ENCODE results near the gene NPY4R2.
"Not testable (repeated sequence)": the region's sequence is repeated elsewhere in the genome, so short reads cannot be mapped to it uniquely, and the experiment has no call there.

Gene NPY4R2

DNA sequence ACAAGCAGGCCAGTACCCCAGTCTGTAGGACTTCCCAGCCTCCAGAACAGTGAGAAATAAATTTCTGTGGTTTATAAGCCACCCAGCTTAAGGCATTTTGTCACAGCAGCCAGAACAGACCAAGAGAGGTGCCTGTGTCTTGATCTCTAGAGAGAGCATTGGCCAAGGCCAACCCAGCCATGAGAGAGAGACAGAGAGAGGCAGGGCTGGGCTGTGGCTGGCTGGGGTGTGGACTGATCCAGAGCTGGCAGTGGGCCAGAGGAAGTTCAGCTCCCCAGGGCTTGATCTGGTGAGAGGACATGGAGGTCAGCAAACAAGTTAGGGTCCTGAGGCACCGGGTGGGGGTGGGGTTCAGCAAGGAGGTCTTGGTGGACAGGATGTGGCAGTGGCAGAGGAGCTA, 14.4 kb downstream of the NPY4R2 start:
- not testable (repeated sequence) for DNase-seq (ENCODE audit: low read depth in 2 of 2)

DNA sequence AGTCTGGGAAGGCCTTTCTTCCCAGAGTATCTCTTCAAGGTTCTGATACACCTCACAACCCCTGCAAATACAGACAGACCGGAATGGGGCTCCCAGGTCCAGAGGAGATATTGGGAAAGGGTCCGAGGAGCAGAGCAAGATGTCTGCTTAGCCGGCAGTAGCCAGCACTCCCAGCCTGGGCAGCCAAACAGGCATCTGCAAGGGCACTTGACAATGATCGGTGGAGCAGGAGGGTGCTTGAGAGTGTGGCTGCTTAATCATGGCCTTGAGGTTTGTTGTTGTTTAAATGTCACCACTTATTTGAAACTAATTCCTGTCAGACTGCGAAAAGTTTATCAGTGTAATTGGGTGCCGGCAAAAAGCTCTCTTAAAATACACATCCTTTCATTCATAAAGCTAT, 15.0 kb downstream of the NPY4R2 start:
- DNase-seq (ENCODE audit: low read depth in 2 of 2), result not testable (repeated sequence)

DNA sequence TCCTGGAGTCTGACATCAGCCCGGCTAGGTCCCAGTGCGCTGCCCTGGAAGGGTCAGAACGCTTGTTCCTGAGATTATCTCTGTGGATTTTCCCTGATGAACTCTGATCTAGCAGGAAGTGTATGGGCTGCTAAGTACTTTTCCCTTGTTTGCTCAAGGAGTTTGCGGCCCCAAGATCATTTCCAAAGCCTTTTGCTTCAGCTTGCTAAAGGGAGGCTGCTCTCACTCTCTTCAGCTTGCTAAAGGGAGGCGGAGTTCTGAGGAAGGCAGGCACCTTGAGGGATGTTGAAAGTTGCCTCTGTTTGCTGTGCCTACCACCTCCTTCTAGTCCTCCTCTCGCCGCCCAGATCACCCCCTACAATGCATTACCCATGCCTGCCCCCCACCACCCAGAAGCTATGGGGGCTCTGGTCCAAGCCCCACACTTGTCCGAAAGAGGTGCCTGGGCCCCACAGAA, 18.3 kb downstream of the NPY4R2 start:
- DNase-seq (ENCODE audit: low read depth in 2 of 2), result not testable (repeated sequence)

DNA sequence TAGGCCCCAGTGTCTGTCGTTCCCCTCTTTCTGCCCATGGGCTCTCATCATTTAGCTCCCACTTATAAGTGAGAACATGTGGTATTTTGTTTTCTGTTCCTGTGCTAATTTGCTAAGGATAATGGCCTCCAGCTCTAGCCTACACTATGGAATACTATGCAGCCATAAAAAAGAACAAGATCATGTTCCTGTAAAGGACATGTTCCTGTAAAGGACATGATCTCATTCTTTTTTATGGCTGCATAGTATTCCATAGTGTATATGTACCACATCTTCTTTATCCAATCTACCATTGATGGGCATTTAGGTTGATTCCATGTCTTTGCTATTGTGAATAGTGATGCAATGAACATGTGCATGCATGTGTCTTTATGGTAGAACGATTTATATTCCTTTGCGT, 19.2 kb downstream of the NPY4R2 start:
- DNase-seq (ENCODE audit: low read depth in 2 of 2), result not testable (repeated sequence)

DNA sequence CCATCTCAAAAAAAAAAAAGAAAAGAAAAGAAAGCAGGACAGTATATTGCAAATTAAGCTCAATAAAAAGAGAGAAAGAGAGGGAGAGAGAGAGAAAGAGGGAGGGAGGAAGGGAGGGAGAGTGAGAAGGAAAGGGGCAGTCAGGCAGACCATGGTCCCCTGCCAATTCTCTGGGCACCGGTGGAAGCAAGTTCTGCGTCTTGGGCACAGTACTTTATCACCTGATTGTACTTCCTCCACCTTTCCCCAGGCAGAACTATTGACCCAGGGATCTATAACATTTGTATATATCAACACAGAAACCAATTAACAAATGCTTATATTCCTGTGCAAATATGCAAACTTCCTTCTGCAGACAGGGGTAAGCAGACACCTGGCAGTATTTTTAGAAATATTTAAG, 22.4 kb downstream of the NPY4R2 start:
- not testable (repeated sequence) for DNase-seq (ENCODE audit: low read depth in 2 of 2)

DNA sequence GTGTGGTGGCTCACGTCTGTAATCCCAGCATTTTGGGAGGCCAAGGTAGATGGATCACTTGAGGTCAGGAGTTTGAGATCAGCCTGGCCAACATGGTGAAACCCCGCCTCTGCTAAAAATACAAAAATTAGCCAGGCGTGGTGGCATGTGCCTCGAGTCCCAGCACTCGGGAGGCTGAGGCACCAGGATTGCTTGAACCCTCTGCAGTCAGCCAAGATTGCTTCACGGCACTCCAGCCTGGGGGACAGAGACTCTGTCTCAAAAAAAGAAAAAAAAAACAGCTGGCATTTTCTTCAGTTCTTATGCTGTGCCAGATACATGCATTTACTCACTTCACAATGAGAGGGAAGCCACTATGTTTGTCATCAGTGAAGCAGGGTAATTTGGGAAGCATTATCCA, 22.9 kb downstream of the NPY4R2 start:
- not testable (repeated sequence) for DNase-seq (ENCODE audit: low read depth in 2 of 2)

DNA sequence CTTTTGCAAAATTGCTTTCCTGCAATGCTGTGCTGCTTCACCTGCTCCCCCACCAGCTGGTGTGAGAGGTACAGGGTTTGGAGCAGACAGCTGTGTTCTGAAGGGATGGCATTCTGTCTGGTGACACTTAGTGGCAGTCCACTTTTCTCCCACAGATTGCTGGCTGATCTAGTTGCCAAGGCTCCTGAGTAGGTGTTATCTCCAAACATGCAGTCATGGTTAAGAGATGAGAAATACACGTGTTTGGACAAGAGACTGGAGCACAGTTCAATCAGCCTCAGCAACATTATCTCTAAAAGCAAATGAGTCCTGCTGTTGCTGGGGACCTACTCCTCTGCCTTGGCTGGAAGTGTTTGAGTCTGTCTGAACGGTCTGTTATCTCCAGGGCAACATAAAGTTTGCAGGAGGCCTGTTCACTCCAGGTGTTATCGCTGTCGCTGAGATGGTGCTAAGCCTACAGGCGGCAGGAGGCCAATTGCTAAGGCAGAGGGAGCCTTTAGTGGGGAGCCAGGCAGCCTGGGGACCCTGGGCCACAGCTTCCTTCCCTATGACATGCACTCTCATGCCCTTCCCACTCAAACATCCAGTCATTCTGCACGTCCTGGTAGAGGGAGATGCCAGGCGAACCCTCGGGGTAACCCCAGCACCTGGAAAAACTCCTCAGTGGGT, 24.0 kb downstream of the NPY4R2 start:
- not testable (repeated sequence) for DNase-seq (ENCODE audit: low read depth in 2 of 2)

DNA sequence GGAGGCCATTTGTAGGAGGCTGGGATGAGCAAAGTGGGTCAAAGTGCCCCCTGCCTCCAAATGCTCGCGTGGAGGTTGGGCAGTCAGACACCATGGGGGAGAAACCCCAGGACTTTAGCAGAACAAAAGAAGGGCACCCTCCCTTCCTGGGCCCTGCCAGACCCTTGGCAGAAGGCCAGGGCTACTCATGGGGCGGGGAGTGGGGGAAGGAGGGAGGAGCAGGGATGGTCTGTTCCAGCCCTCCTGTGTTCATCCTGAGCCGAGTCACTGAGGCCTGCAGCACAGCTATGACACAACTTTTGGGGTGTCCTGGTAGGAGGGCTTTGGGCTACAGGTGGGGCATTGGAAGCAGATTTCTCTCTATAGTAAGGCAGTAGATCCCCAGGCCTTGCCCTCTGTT, 24.9 kb downstream of the NPY4R2 start:
- not testable (repeated sequence) for DNase-seq (ENCODE audit: low read depth in 2 of 2)

DNA sequence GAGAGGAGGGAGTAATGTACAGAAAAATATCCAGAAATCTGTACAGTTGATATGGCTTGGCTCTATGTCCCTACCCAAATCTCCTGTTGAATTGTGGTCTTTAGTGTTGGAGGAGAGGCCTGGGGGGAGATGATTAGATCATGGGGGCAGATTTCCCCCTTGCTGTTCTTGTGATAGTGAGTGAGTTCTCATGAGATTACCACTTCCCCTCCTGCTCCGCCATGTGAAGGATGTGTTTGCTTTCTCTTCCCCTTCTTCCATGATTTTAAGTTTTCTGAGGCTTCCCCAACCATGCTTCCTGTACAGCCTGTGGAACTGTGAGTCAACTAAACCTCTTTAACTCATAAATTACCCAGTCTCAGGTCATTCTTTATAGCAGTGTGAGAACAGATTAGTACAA, 29.0 kb downstream of the NPY4R2 start:
- not testable (repeated sequence) for DNase-seq (ENCODE audit: low read depth in 2 of 2)

DNA sequence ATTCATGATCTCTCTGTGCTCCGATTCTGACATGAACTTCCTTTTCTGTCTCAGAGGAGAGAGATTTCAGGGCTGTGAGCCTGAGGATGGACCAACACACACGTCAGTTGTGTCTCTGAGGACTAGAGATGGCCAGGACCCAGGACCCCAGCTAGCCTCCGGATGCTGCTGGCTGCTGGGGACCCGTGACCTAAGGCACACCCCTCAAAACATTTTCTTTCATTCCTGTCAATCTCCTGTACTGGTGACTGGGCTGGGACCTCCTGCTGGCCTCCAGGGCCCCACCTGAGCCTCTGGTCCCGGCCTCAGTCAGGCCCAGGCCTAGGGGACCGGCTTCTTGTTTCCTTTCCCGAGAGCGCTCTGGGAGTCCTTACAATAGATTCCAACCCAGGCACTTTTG, 38.7 kb downstream of the NPY4R2 start:
- not testable (repeated sequence) for DNase-seq (ENCODE audit: low read depth in 2 of 2)

DNA sequence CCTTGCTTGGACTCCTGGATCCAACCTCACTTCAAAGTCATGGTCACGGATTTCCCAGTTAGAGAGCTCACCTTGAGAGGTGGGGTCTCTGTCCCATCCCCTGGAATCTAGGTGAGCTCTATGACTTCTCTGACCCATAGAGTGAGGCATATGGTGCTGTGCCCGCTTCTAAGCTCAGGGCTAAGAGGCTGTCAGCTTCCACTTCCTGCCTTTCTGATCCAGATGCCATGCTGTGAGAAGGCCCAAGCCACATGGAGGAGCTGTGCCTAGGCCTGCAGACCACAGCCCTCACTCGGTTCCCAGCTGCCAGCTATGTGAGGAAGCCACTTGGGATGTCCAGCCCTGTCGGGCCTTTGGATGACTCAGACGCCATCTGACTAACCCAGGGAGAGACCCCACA, 41.2 kb downstream of the NPY4R2 start:
- DNase-seq (ENCODE audit: low read depth in 2 of 2), result not testable (repeated sequence)

DNA sequence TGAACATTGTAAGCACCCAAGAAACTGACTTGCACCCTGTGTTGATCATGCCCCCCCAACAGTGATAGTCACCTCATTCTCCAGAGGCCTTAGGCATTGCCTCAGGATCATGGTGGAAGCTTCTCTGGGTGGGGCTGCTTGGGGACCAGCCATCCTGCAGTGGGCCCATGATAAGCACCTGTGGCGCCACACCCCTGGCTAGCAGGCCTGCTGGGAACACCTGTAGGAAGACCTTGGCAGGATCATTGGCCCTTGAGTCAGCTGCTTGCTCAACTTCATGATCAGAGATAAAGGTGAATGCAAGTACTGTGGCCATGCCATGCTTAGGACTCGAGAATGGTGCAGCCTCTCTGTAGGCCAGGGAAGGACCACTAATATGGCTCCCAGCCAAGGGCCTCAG, 42.2 kb downstream of the NPY4R2 start:
- not testable (repeated sequence) for DNase-seq (ENCODE audit: low read depth in 2 of 2)

DNA sequence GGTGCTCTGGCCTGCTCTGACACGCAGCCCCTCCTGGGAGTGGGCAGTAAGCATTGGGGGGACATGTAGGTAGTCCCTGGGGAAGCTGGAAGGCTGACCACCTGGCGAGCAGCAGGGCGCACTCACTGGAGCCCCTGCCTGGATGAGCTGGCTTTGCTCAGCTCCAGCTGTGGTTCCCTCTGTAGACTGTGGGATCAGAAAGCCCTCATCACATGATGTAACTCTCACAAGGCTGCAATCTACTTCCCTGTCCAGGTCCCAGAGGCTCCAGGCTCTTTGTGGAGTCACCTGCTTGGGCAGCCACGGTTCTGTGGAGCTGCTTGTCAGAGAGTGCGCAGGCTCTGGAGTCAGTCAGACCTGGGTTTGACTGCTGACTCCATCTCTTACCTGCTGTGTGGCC, 44.3 kb downstream of the NPY4R2 start:
- not testable (repeated sequence) for DNase-seq (ENCODE audit: low read depth in 2 of 2)

DNA sequence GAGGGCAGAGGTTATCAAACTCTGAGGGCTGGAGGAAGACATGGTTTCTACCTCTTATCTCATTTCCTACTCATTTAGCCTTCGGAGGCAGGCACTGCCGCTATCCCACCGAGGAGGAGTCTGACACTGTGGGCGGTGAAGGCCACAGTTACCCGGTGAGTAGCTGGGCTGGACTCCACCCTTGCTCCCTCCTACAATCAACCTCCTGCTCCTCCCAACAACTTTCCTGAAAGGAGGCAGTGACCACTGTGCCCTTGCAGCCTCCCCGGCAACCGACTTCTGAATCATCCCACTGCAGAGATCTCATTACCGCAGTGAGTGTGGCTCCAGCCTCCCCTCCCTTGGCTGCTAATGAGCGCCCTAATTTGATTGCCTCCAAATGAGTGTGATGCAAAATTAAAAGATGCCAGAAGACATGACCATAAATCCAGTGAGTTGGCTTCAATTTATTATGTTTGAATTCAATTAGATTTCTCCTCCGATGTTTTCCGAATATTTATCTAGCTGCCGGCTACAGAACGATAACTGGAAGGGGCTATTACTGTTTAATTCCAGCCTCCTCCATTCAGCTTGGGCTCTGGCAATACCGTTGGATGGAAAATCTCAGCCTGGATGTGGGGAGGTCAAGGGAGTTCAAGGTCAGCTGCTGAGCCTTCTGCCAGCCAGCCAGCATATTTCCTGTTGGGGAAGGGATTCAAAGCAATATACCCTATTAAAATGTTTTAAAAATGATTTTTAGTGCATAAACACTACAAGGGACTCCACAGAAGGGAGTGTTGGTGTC, 46.0 kb downstream of the NPY4R2 start:
- not testable (repeated sequence) for DNase-seq (ENCODE audit: low read depth in 2 of 2)

DNA sequence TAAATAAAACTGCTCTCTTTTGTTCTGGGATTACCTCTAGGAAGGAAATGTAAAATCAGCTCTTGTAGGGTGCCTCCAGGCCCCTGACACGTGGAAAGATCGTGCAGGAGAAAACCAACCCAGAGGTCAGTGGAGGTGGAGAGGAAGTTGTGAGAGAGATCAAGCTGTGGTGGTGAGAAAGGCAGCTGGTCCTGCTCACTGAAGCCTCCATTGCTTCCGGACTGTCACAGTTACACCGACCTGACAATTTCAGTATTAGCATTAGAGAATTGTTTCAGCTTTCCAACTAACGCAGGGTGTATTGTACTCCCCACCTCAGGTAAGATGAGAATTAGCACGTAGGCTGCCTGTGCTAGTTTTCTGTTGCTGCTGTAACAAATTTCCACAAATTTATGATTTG, 50.5 kb downstream of the NPY4R2 start:
- DNase-seq (ENCODE audit: low read depth in 2 of 2), result not testable (repeated sequence)

DNA sequence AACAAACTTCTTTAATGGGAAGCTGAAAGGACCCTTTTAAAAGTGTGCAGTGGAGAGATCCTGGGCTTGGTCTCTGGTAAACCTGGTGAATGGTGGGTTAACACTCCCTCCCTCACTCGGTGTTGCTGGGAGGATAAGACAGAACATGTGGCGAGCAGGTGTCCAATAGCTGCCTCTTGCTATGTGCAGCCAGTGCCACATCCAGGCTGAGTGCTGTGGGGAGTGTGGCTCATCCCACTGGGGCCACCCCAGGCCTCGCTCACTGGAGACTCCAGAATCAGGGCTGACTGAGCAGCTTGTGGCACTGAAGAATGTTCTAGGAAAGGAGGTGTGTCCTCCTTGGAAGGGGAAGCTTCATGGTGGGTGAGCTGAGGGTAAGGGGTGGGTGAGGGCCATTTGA, 51.6 kb downstream of the NPY4R2 start:
- DNase-seq (ENCODE audit: low read depth in 2 of 2), result not testable (repeated sequence)

DNA sequence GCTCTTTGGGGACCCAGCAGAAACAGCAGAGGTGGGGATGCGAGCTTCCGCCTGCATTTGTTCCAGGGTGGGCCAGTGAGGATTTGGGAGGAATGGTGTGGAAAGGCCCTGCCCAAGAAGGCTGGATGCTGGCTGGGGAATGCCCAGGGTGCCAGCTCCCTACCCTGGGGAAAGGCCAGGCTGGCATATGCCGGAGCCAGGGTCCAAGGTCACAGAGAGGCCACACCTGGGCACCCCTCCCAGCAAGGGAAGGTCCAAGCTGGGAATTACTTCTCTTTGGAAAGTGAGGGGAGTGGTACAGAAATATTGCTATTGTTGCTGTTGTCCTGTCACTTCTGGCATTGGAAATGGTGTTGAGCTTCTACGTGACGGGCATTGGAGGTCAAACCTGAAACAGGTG, 53.1 kb downstream of the NPY4R2 start:
- DNase-seq (ENCODE audit: low read depth in 2 of 2), result not testable (repeated sequence)

DNA sequence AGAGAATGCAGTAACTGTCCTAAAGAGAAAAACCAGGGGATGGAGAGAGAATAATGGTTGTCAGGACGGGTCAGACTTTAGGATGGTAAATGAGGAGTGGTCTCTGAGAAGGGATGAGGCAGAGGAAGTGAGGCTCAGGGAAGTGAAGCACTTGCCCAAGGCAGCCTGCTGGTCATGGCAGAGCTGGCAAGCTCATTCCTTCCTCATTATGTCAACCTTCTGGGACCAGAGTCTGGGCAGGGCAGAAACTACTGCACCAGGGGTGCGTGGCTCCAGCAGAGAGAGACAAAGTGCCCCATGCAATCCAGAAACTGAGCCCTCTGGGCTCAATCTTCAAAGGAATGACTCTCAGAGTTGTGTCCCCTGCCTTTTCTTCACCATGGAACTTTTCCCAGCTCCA, 53.6 kb downstream of the NPY4R2 start:
- DNase-seq (ENCODE audit: low read depth in 2 of 2), result not testable (repeated sequence)
